Tibial nerve (tissue), 4 donors: ENCODE results near the gene PLBD1. TPM values are rescaled to one million over a fixed set of nuclear protein-coding genes. Genes with fewer than 3 reads are reported as not detected.

Experiments
- DNase-seq, 2 donors: peaks; one replicate each; pipeline ENCODE4 v3.0.0-alpha.2; 2019; ENCODE audit warnings: low spot score in 2 of 2
- H3K27ac ChIP-seq, 4 donors: fragments of 200-600 bp; sonication (generic) in 3 of 4; one replicate each; pipeline ENCODE4 v1.5.1; 2017 to 2019; ENCODE audit warnings: mild to moderate bottlenecking in 1 of 4
- H3K27me3 ChIP-seq, 2 donors: fragments of 200-600 bp; sonication (generic) in 1 of 2; one replicate each; pipeline versions ENCODE4 v1.5.1 to v1.6.0; 2017 to 2019
- H3K36me3 ChIP-seq, 3 donors: fragments of 200-600 bp; sonication (generic); one replicate each; pipeline ENCODE4 v1.5.1; 2018 to 2019
- H3K4me1 ChIP-seq, 4 donors: fragments of 200-600 bp; sonication (generic) in 3 of 4; one replicate each; pipeline ENCODE4 v1.5.1; 2017 to 2019
- H3K4me3 ChIP-seq, 4 donors: fragments of 200-600 bp; sonication (generic) in 3 of 4; one replicate each; pipeline ENCODE4 v1.5.1; 2017 to 2019; ENCODE audit warnings: mild to moderate bottlenecking in 1 of 4, moderate library complexity in 1 of 4
- H3K9me3 ChIP-seq, 4 donors: fragments of 200-600 bp; sonication (generic) in 3 of 4; one replicate each; pipeline ENCODE4 v1.5.1; 2017 to 2019
- EP300 ChIP-seq, 2 donors: sonication (generic); formaldehyde crosslinking; IDR thresholded peaks; one replicate each; pipeline ENCODE4 v1.6.1; 2017; ENCODE audit warnings: antibody characterized with exemption in 2 of 2, mild to moderate bottlenecking in 1 of 2
- POLR2A ChIP-seq, 2 donors: fragments of 450-650 bp; IDR thresholded peaks; one replicate each; pipeline ENCODE4 v1.6.1; 2017; ENCODE audit warnings: antibody characterized with exemption in 2 of 2, mild to moderate bottlenecking in 2 of 2, moderate library complexity in 2 of 2
- whole genome bisulfite sequencing, 2 donors: methylation state at CpG; one replicate each; pipeline ENCODE4 v1.1.5; 2018; 5-methylcytosine and 5-hydroxymethylcytosine counted together
- total RNA-seq, 4 donors: library from RNA; depleted of rRNA; stranded (reverse); fragments of >200 nt; gene quantifications; one replicate each; pipeline ENCODE4 v1.1.0, GENCODE V29; 2016
- TF ChIP-seq, protein P1 (sequence below), 5 experiments: fragments of 200-600 bp in 3 of 5; fragments of 450-650 bp in 2 of 5; sonication (generic) in 3 of 5; IDR thresholded peaks; one replicate each; pipeline ENCODE4 v1.5.1; 2016 to 2019; ENCODE audit warnings: antibody characterized with exemption in 5 of 5, mild to moderate bottlenecking in 3 of 5, moderate library complexity in 2 of 5

The PLBD1 gene
- total RNA-seq, 4 donors from 2014 or later: 4.8 to 12.0 (median 8.6) TPM

DNA sequence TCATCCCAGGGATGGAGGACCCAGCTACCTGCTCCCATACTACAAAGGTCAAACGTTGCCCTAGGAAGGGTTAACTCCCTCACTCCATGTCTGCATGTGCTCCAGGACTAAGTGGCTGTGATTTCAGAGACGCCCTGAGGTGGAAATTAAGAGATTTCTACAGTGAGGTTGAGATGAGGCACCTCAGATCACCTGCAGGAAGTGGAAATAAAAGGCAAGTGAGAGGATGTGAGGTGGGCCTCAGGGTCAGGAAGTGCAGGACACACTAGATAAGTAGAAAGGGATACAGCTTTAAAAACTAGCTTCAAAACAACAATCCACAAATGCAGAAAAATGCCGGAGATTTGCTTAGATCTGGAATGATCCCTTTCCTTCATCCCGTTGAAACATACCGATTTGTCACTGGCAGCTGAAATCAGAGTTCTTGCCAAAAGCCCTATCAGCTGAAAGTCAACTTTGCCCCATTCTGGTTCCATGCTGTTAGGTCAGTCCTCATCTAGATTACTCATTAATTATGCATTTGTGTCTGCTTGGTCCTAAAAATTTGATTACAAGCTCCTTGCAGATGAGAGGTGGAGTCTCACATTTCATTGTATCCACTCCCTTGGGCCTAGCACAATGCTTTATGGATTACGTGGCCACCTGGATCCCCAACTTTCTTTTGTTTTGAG, 6.6 kb downstream of the PLBD1 start:
- 73 to 74% methylated on average over 6 of the region's 6 CpGs for WGBS, 2 donors
- no peak for DNase-seq
- H3K27ac ChIP-seq: peak overlapping the region in 1 of 4 donors; percentile 32

DNA sequence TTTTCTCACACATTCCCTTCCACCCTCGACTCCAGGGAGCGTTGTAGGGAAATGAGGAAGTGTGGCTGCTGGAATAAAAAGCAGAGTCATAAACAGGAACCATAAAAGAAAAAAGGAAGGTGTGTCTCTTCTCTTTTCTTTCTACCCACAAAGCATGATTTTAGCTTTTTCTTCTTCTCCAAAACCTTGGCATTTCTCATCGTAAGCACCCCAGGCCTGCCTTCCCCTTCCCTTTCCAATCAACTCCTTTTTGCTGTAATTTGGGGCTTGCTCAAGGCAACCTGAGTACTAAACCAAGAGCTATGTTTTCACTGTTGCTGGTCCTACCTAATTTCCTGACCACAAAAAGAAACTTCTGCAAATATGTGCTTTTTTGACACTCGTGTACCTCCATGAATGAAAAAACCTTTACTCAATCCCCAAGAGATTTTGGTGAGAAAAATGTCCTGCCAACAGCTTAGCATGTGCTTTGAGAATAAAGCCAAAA, 9.2 kb downstream of the PLBD1 start:
- H3K9me3 ChIP-seq: no peaks in the 10 kb centered on the region
- WGBS, 2 donors: 51% methylated on average over 4 of the region's 4 CpGs
- H3K4me3 ChIP-seq: no peak overlapping the region
- H3K36me3 ChIP-seq: no peaks in the 10 kb centered on the region
- peak overlapping the region in 1 of 4 donors; percentile 21 for H3K27ac ChIP-seq
- peaks cover 0 to 4% (median 0%) of the 10 kb centered on the region in 4 donors for H3K4me1 ChIP-seq
- DNase-seq: no peak
- TF ChIP-seq, protein P1, sequence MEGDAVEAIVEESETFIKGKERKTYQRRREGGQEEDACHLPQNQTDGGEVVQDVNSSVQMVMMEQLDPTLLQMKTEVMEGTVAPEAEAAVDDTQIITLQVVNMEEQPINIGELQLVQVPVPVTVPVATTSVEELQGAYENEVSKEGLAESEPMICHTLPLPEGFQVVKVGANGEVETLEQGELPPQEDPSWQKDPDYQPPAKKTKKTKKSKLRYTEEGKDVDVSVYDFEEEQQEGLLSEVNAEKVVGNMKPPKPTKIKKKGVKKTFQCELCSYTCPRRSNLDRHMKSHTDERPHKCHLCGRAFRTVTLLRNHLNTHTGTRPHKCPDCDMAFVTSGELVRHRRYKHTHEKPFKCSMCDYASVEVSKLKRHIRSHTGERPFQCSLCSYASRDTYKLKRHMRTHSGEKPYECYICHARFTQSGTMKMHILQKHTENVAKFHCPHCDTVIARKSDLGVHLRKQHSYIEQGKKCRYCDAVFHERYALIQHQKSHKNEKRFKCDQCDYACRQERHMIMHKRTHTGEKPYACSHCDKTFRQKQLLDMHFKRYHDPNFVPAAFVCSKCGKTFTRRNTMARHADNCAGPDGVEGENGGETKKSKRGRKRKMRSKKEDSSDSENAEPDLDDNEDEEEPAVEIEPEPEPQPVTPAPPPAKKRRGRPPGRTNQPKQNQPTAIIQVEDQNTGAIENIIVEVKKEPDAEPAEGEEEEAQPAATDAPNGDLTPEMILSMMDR (IDR thresholded peaks at IDR 0.05): no peak
- TF ChIP-seq POLR2A (IDR thresholded peaks at IDR 0.05): no peak
- no peaks in the 10 kb centered on the region for H3K27me3 ChIP-seq

More for the DNA sequence above, 6.6 kb downstream of the PLBD1 start:
- TF ChIP-seq, protein P1 (IDR thresholded peaks at IDR 0.05): no peak
- TF ChIP-seq EP300 (IDR thresholded peaks at IDR 0.05): no peak
- TF ChIP-seq POLR2A (IDR thresholded peaks at IDR 0.05): no peak
- Histone ChIP-seq H3K36me3 (no peaks in the 10 kb centered on the region), H3K9me3 (no peaks in the 10 kb centered on the region), H3K27me3 (no peaks in the 10 kb centered on the region), H3K4me1 (no peaks in the 10 kb centered on the region), H3K4me3 (no peak overlapping the region)

DNA sequence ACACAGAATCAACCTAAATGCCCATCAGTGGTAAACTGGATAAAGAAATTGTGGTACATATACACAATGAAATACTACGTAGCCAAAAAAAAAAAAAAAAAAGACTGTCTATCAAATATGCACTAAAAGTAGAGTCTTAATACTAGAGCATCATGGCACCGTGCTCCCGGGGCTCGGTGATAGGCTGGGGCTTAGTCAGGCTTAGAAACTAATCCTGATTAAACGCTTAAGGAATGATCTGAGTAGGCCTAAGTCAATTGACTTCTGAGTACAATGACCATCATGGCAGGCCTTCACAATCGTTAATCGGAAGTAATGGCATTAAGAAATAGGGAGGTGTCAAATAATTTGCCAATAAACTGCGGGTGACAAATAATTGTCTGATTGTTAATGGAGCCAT, 9.7 kb downstream of the PLBD1 start:
- DNase-seq: no peak
- H3K4me1 ChIP-seq: peaks cover 0 to 4% (median 0%) of the 10 kb centered on the region in 4 donors
- TF ChIP-seq, protein P1 (IDR thresholded peaks at IDR 0.05): no peak
- H3K9me3 ChIP-seq: no peaks in the 10 kb centered on the region
- no peak overlapping the region for H3K27ac ChIP-seq
- 80 to 81% methylated on average over 8 of the region's 8 CpGs for WGBS, 2 donors
- no peak overlapping the region for H3K4me3 ChIP-seq
- H3K27me3 ChIP-seq: no peaks in the 10 kb centered on the region
- no peaks in the 10 kb centered on the region for H3K36me3 ChIP-seq

DNA sequence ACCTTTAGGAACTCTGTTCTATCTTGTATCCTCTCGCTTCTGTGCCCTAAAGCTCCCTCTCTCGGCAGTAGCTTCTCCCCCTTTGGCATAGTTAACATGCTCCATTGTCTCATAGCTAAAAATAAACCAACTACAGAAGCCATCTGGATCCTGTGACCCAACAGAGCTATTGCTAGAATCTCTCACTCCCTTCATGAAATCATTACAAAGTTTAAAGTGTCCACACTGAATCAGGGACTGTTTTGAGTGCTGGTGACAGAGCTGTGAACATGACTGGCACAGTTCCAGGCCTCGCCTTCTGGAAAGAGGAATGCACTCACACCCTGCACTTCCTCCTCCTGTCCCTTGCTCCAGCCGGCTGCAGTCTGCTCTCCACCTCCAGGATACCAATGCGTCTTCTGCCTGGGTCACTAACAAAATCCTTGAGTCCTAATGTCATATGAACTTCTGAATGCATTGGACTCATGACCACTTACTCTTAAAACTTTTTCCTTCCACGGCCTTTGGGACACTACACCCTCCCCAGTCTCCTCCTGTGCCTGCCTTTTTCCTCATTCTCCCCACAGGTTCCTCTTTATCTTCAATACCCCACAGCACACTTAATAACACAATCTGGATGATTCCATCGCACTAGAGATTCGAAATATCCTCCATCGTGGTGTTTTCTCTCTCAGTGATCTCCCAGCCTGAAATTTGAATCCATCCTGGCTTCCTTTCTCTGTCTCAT, 13.2 kb downstream of the PLBD1 start:
- H3K27ac ChIP-seq: peak overlapping the region in 2 of 4 donors; percentile 18 to 20

More for the DNA sequence above, 13.2 kb downstream of the PLBD1 start:
- peak; percentile 59 to 64 for DNase-seq
- TF ChIP-seq POLR2A (IDR thresholded peaks at IDR 0.05) (no peak), EP300 (IDR thresholded peaks at IDR 0.05) (peak in 1 of 2 donors; percentile 32)
- TF ChIP-seq, protein P1 (IDR thresholded peaks at IDR 0.05): peak in 1 of 5 experiments; percentile 12
- Histone ChIP-seq H3K4me1 (peaks cover 0 to 4% (median 0%) of the 10 kb centered on the region in 4 donors), H3K9me3 (no peaks in the 10 kb centered on the region), H3K27me3 (no peaks in the 10 kb centered on the region), H3K36me3 (peaks cover 0 to 4% (median 0%) of the 10 kb centered on the region in 3 donors), H3K4me3 (no peak overlapping the region)
- WGBS, 2 donors: 32% methylated on average over 9 of the region's 9 CpGs
